Adipose tissue (tissue), 3 donors: ENCODE measurements around the gene STAT5A. TPM values are rescaled to one million over a fixed set of nuclear protein-coding genes. Genes with fewer than 3 reads are reported as not detected.
A peak's percentile ranks its signal among the peaks of the same experiment; 100 is the strongest.
"Not testable (repeated sequence)": the region's sequence is repeated elsewhere in the genome, so short reads cannot be mapped to it uniquely, and the experiment has no call there.

Source experiments
- H3K27ac ChIP-seq: one replicate; pipeline ENCODE4 v1.5.1; 2013; ENCODE audit warnings: low read depth, low read length
- WGBS, 3 donors: extraction: QIAGEN DNeasy Blood & Tissue Kit; methylation state at CpG; one replicate each; pipeline ENCODE4 v1.1.7; 2013; 5-methylcytosine and 5-hydroxymethylcytosine counted together
- polyA plus RNA-seq, 3 donors: library from polyadenylated mRNA; stranded (reverse); fragments of 200-250 nt; gene quantifications; one replicate each; pipeline ENCODE4 v1.2.3, GENCODE V29; 2013
- donor health status: healthy with polysubstance abuse.
- donor health status: Bipolar disorder and iron deficiency.
- donor health status: healthy.

STAT5A gene
- polyA plus RNA-seq, 3 donors: 22.7 to 151 (median 57.1) TPM

DNA sequence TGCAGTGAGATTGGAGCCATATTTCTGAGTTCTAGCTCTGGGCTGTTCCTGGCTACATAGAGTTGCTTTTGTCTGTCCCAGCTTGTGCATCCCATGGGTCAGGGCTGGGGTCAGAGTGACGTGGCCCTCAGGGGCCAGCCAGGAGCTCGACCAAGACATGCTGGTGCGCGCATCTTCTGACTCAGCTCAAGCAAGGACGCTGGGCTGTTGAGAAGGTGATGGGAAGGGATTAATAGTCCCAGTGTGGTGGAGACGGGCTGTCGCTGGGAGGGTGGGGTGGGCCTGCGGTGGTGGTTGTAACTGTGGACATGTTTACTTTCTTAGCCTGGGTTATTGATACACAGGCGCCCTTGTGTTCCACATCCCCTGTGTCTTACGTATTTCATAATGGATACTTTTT lies 9.5 kb downstream of the STAT5A start:
- 88 to 94% (median 92%) methylated on average over 8 to 9 of the region's 10 CpGs for WGBS, 3 donors

DNA sequence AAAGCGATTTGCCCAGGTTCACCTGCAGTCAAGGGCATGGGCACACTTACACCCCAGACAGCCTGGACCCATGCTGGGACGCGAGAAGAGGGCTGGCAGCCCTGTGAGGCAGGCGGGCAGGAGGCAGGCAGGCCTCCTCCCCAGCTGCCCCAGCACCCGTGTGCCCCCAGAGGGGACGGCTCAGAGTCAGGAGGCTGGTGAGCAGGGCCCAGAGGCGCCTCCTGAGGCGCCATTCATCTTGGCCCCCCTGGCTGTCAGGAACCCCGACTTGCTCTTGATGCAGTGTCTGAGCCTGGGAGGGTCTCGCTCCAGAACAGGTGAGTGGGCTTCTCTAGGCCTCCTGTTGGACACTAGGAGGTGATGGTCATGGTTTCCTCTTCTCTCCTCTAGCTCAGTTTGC lies 11.1 kb downstream of the STAT5A start:
- H3K27ac ChIP-seq: not testable (repeated sequence)
- 91 to 98% (median 93%) methylated on average over 9 to 10 of the region's 10 CpGs for WGBS, 3 donors

More for the DNA sequence above, 9.5 kb downstream of the STAT5A start:
- H3K27ac ChIP-seq: not testable (repeated sequence)

DNA sequence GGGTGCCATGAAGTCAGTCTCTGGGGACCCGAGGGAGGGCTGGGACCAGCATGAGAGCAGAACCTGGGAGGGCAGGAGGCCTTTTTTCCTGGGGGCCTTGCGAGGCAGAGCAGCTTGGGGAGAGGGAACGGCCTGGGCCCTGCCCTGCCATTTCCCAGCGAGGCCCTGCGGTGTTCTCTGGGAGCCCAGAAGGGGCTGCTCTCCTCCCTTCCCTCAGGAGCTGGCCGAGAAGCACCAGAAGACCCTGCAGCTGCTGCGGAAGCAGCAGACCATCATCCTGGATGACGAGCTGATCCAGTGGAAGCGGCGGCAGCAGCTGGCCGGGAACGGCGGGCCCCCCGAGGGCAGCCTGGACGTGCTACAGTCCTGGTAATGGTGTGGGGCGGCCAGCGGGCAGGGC lies 11.6 kb downstream of the STAT5A start:
- not testable (repeated sequence) for H3K27ac ChIP-seq
- 80 to 100% (median 100%) methylated on average over 1 to 2 of the region's 17 CpGs for WGBS, 3 donors

DNA sequence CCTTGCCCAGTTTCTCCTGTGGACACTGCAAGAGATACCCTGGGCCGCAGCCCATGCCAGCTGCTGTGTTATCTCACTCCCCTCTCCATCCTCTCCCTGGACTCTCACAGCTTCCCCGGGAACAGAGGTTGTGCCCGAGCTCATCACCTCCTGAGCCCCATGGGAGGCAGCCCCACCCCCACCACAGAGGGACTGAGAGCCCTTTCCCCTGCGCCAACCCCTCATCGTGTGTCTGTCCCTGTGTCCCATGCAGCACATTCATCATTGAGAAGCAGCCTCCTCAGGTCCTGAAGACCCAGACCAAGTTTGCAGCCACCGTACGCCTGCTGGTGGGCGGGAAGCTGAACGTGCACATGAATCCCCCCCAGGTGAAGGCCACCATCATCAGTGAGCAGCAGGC lies 12.7 kb downstream of the STAT5A start:
- WGBS, 3 donors: 89 to 91% (median 89%) methylated on average over 9 of the region's 9 CpGs
- no peak overlapping the region for H3K27ac ChIP-seq

DNA sequence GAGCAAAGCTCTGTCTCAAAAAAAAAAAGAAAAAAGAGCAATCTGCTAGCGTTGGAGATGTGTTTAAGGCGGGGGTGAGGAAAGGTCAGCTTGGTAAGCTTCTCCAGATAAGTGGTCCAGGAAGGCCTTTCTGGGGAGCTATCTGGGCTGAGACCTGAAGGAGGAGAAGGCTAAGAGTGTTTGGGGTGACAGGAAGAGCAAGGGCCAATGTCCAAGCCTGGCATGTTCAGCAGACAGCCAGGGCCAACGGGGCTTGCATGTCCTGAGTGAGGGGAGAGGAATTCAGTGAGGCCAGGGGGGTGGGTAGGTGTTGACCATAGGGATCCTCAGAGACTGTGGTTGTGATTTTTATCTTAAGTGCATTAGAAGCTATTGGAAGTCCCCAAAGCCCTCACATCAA lies 15.4 kb downstream of the STAT5A start:
- WGBS, 3 donors: 90 to 91% (median 90%) methylated on average over 3 of the region's 3 CpGs
- H3K27ac ChIP-seq: no peak overlapping the region

DNA sequence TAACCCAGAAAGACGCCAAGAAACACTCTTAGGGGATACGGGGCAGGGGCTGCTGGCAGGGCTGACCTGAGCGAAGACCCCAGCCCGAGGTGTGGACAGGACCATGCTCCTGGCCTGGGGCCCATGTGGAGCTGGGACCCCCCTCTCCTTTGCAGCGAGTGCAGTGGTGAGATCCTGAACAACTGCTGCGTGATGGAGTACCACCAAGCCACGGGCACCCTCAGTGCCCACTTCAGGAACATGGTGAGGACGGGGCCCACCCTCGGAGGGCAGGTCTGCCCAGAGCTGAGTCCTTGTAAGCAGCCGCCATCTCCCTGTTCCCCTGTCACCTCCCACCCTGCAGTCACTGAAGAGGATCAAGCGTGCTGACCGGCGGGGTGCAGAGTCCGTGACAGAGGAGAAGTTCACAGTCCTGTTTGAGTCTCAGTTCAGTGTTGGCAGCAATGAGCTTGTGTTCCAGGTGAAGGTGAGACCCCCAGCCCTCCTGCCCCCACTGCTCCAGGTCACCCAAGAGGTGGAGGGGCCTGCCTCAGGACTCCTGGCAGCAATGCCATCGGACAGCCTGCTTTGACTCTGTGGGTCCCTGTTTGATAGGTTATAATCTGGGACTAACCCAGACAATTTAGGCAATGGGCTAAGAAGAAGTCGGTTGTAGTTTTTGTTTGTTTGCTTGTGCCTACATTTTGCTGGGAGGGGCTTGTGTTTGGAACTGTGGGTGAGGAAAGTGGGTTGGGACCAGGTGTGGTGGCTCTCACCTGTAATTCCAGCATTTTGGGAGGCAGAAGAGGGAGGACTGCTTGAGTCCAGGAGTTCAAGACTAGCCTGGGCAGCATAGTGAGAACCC lies 16.1 kb downstream of the STAT5A start:
- H3K27ac ChIP-seq: no peak overlapping the region
- 95 to 97% (median 95%) methylated on average over 15 to 16 of the region's 16 CpGs for WGBS, 3 donors

DNA sequence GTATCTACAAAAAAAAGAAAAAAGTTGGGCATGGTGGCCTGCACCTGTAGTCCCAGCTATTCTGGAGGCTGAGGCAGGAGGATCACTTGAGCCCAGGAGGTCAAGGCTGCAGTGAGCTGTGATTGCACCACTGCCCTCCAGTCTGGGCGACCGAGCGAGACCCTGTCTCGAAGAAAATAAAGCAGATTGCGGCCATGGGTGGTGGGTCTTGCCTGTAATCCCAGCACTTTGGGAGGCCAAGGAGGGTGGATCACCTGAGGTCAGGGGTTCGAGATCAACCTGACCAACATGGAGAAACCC lies 16.7 kb downstream of the STAT5A start:
- not testable (repeated sequence) for H3K27ac ChIP-seq
- 95 to 97% (median 96%) methylated on average over 6 of the region's 6 CpGs for WGBS, 3 donors

DNA sequence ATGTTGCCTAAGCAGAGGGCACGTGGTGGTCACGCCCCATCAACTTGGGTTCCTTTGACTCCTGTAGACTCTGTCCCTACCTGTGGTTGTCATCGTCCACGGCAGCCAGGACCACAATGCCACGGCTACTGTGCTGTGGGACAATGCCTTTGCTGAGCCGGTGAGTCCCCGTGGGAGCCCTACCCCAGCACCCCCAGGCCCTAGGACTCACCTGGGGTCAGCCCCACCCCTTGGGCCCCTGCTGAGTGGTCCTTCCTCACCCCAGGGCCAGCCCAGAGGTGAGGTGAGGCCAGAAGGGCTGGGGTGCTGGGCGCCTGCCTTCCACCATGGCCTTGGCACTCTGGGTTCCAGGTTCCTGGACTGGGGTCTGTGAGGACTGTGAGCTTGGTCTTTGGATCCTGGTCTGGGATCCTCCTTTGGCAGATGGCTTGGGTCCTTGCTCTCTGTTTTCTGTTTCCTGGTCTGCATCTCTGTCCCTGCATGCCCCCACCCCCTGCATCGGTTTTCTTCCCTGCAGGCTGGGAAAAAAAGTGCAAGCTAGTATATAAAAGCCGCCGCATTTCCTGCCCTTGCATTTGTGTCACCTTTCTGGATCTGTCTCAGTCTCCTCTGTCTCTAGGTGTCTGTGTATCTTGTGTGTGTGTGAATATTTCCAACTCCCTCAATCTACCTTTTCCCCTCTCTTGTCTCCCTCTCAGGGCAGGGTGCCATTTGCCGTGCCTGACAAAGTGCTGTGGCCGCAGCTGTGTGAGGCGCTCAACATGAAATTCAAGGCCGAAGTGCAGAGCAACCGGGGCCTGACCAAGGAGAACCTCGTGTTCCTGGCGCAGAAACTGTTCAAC lies 17.5 kb downstream of the STAT5A start:
- 82 to 94% (median 91%) methylated on average over 16 to 18 of the region's 18 CpGs for WGBS, 3 donors
- H3K27ac ChIP-seq: no peak overlapping the region

DNA sequence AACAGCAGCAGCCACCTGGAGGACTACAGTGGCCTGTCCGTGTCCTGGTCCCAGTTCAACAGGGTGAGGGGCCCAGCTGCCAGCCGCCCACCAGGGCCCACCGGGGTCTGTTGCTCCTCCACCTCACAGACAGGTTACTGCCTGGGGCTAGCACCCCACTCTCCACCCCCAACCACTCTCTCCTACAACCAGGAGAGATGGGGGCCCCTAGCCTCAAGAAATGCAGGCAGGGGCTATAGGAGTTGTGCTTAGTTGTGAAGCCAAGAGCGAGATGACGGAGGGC lies 18.0 kb downstream of the STAT5A start:
- WGBS, 3 donors: 91 to 95% (median 94%) methylated on average over 5 of the region's 5 CpGs
- H3K27ac ChIP-seq: no peak overlapping the region

DNA sequence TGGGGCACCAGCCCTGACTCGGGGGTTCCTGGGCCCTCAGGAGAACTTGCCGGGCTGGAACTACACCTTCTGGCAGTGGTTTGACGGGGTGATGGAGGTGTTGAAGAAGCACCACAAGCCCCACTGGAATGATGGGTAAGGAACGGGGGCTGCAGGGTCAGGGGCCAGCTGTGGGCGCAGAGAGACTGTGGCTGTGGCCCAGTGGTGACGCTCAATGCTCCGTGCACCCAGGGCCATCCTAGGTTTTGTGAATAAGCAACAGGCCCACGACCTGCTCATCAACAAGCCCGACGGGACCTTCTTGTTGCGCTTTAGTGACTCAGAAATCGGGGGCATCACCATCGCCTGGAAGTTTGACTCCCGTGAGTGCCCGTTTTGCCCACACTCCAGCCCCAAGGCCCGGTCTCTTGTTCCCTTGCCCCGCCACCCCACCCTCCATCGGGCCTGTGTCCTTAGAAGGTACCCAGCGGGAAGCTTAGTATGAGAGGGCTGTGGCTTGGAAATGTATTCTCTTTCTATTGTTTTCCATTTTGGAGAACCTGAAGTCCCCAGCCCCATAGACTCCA lies 19.1 kb downstream of the STAT5A start:
- WGBS, 3 donors: 93 to 96% (median 94%) methylated on average over 19 of the region's 19 CpGs
- no peak overlapping the region for H3K27ac ChIP-seq

DNA sequence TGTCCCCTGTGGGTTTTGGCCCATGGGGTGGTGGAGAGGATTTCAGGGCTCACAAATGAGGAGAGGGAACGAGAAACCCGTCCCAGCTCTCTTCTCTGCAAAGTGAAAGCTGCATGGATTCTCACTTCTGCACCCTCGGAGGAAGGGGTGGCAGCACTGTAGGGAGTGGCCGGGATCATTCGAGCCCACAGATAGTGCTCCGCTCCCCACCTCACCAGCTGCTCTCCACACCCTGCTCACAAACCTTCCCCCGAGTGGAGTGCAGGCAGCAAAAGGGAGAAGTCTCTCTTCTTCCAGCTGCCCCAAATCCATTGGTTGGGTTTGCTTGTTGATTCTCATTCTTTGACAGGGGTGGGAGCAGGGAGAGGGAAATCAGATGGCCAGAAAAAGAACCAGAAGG lies 20.1 kb downstream of the STAT5A start:
- WGBS, 3 donors: 81 to 86% (median 84%) methylated on average over 7 of the region's 7 CpGs
- H3K27ac ChIP-seq: no peak overlapping the region

DNA sequence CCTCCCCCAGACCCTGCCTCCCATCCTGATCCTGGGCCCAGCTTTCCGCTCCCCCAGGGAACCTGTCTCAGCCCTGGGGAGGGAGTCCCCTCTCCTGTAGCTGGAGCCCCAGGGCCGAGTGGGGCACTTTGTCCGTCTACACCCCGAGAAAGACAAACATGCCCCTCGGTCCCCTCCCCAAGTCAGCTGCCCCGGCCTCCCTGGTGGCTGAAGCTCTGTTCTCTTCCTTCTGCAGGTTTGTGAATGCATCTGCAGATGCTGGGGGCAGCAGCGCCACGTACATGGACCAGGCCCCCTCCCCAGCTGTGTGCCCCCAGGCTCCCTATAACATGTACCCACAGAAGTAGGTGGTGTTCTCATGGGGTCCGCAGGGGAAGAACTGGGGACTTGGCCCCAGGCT lies 20.8 kb downstream of the STAT5A start:
- WGBS, 3 donors: 87 to 91% (median 91%) methylated on average over 9 of the region's 9 CpGs
- no peak overlapping the region for H3K27ac ChIP-seq

DNA sequence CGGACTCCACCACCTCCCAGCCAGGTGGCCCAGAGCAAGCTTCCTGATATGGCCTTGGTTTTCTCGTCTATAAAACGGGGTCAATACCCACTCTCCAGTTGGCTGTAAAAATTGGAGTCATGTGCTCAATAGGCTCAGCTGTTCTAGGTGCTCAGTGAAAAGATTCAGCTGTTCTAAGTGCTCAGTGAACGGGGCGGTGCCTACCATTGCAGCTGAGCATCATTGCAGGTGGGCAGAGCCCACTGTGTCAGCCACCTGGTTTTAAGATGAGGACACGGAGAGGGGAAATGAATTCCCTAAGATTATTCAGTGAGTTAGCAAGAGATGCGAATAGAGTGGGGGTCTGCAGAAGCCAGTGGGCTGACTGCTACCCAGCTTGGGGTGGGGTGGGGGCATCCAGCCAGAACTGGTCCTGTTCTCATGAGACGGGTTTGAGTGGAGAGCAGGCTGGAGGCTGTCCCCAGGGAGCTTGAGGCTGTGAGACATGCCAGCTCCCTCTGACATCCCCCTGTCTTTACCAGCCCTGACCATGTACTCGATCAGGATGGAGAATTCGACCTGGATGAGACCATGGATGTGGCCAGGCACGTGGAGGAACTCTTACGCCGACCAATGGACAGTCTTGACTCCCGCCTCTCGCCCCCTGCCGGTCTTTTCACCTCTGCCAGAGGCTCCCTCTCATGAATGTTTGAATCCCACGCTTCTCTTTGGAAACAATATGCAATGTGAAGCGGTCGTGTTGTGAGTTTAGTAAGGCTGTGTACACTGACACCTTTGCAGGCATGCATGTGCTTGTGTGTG lies 21.9 kb downstream of the STAT5A start:
- no peak overlapping the region for H3K27ac ChIP-seq
- whole genome bisulfite sequencing, 3 donors: 73 to 81% (median 81%) methylated on average over 19 of the region's 19 CpGs

DNA sequence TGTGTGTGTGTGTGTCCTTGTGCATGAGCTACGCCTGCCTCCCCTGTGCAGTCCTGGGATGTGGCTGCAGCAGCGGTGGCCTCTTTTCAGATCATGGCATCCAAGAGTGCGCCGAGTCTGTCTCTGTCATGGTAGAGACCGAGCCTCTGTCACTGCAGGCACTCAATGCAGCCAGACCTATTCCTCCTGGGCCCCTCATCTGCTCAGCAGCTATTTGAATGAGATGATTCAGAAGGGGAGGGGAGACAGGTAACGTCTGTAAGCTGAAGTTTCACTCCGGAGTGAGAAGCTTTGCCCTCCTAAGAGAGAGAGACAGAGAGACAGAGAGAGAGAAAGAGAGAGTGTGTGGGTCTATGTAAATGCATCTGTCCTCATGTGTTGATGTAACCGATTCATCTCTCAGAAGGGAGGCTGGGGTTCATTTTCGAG lies 22.5 kb downstream of the STAT5A start:
- WGBS, 3 donors: 71 to 78% (median 75%) methylated on average over 9 of the region's 9 CpGs
- H3K27ac ChIP-seq: no peak overlapping the region

DNA sequence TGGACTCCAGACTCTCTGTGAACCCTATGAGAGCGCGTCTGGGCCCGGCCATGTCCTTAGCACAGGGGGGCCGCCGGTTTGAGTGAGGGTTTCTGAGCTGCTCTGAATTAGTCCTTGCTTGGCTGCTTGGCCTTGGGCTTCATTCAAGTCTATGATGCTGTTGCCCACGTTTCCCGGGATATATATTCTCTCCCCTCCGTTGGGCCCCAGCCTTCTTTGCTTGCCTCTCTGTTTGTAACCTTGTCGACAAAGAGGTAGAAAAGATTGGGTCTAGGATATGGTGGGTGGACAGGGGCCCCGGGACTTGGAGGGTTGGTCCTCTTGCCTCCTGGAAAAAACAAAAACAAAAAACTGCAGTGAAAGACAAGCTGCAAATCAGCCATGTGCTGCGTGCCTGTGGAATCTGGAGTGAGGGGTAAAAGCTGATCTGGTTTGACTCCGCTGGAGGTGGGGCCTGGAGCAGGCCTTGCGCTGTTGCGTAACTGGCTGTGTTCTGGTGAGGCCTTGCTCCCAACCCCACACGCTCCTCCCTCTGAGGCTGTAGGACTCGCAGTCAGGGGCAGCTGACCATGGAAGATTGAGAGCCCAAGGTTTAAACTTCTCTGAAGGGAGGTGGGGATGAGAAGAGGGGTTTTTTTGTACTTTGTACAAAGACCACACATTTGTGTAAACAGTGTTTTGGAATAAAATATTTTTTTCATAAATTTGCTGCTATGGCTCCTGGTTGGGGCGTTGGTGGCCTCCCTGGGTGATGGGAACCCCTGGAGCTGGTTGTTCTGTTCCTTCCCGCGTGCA lies 23.1 kb downstream of the STAT5A start:
- no peak overlapping the region for H3K27ac ChIP-seq
- 38 to 68% (median 45%) methylated on average over 19 of the region's 19 CpGs for WGBS, 3 donors

DNA sequence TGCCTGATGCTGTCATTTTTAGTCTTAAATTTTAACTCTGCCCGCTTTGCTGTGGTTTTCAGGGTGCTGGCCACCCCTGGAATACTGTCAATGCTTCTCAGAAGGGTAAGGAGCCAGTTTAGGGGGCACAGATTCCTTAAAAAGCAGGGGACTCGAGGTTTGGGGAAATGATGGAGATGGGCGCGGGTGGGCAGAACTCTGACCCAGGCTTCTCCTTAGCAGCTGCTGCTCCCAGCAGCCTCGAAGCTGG lies 23.7 kb downstream of the STAT5A start:
- H3K27ac ChIP-seq: no peak overlapping the region
- WGBS, 3 donors: 14 to 29% (median 17%) methylated on average over 5 of the region's 5 CpGs

DNA sequence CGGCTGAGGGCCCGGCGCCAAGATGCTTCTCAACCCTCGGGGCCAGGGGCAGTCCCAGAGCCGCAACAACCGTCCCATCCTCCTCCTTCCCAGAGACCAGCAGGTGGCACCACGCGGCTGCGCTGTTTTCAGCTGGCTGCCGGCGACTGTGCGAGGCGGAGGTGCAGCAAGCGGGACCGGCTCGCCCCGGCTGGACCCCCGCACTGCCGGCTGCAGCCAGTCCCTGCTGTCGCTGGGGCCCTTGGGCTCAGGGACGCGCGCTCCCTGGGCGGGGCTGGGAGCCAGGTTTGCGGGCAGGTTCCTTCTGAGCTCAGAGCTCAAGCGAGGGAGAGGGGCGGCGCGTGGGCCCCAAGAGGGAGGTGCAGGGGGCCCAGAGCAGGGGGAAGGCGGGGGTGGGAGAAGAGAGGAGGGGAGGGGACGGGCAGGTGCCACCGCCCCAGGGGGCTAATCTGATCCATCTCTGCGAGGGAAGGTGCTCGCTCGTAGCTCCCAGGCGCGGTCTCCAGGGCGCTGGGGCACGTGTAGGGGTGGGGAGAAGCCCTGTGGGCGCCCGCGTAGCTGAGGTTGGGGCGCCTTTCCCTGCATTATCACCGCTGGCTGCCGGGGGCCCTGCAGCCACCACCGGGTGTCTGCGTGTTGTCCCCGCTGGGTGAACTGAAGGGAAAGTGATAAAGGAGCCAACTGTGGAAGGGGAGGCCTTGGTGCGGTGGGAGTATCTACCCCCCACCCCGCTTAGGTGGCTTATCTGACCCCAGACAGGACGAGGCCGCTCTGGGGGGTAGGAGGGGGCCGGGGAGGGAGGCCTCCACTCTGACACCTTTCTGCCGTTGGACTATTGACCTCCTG lies 24.2 kb downstream of the STAT5A start:
- peak overlapping the region; percentile 9 for H3K27ac ChIP-seq
- 22 to 26% (median 24%) methylated on average over 42 to 54 of the region's 54 CpGs for WGBS, 3 donors

DNA sequence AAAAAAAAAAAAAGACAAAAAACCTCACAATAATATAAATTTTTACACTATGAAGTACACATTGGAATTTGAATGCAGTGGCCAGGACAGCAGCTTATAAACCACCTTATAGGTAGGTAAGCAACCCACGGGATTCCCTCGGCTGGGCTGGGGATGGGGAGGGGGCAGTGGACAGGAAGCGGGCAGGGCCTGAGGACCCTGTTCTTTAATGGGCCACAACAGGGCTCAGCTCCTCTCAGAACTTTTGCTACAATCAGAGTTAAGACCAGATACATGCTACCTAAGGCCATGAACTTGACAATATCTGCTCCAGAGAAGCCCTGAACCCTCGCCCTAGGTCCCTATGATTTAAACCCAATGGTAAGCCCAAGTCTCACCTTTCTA lies 25.1 kb downstream of the STAT5A start:
- WGBS, 3 donors: 83 to 94% (median 85%) methylated on average over 4 of the region's 4 CpGs
- no peak overlapping the region for H3K27ac ChIP-seq
